A549 (cell line): ENCODE data around the gene SMARCD3. TPM values are rescaled to one million over a fixed set of nuclear protein-coding genes. Genes with fewer than 3 reads are reported as not detected.
A peak's percentile ranks its signal among the peaks of the same experiment; 100 is the strongest.

Experiments used
- ATAC-seq, 2 experiments: fragments of 200-7000 bp in 1 of 2; fragments of >200 bp in 1 of 2; cut with Nextera tagmentation in 1 of 2; cut with Tn5 transposase in 1 of 2; 3 replicates each; pipeline versions ENCODE4 v1.8.0 to v1.9.1; 2018 to 2020; ENCODE audit warnings: mild to moderate bottlenecking in 1 of 2, moderate library complexity in 1 of 2
- CTCF ChIA-PET: fragments of 300-600 bp; sonication (Branson Sonifier 250); formaldehyde crosslinking; extraction: SDS; loops from one replicate; lab custom pipeline; 2021; ENCODE audit warnings: antibody characterized with exemption, inconsistent platforms; lab: Yijun Ruan, JAX
- POLR2A ChIA-PET: fragments of 350-600 bp; formaldehyde crosslinking; extraction: SDS; loops from one replicate; lab custom pipeline; 2021; ENCODE audit warnings: antibody characterized with exemption, inconsistent platforms; lab: Yijun Ruan, JAX
- DNase-seq, 2 experiments: peaks; one replicate each; pipeline versions ENCODE4 v3.0.0 to v3.0.0-alpha.2; 2011 to 2016; ENCODE audit warnings: low read depth in 1 of 2, low spot score in 1 of 2
- FAIRE-seq: peaks from 2 replicates; lab custom pipeline; 2011; peaks lifted over from hg19 to GRCh38; lab: Jason Lieb, UNC
- H3K27ac ChIP-seq, 2 experiments: fragments of >200 bp; sonication (Bioruptor Twin); formaldehyde crosslinking; 3 replicates each; pipeline ENCODE4 v1.5.1; 2016 to 2017
- H3K4me1 ChIP-seq: fragments of >200 bp; sonication (Bioruptor Twin); formaldehyde crosslinking; 3 replicates; pipeline ENCODE4 v1.6.1; 2016
- H3K4me2 ChIP-seq: fragments of >200 bp; sonication (Bioruptor Twin); formaldehyde crosslinking; 3 replicates; pipeline ENCODE4 v1.6.1; 2016
- H3K4me3 ChIP-seq: fragments of >200 bp; sonication (Bioruptor Twin); formaldehyde crosslinking; 3 replicates; pipeline ENCODE4 v1.5.1; 2016
- H3K9me3 ChIP-seq: fragments of >200 bp; sonication (Bioruptor Twin); formaldehyde crosslinking; 3 replicates; pipeline ENCODE4 v1.6.1; 2016
- BHLHE40 ChIP-seq: IDR thresholded peaks from 2 replicates; pipeline ENCODE4 v1.6.1; 2012; ENCODE audit warnings: low read depth, low read length, inconsistent platforms
- CBX8 ChIP-seq: fragments of 200-600 bp; sonication (generic); IDR thresholded peaks from 2 replicates; pipeline ENCODE4 v1.6.1; 2016
- CEBPB ChIP-seq, 2 experiments: fragments of >200 bp in 1 of 2; sonication (Bioruptor Twin) in 1 of 2; formaldehyde crosslinking in 1 of 2; IDR thresholded peaks; 2 replicates each; pipeline ENCODE4 v1.6.1; 2012 to 2016
- CHD2 ChIP-seq: fragments of 150-350 bp; IDR thresholded peaks from 2 replicates; pipeline ENCODE4 v1.6.1; 2014; ENCODE audit warnings: low read length; ENCODE audit not compliant: partially characterized antibody
- EP300 ChIP-seq, 2 experiments: fragments of >200 bp; sonication (Bioruptor Twin); formaldehyde crosslinking; IDR thresholded peaks; 2 replicates in 1 of 2; 3 replicates in 1 of 2; pipeline ENCODE4 v1.6.1; 2016 to 2017
- ESRRA ChIP-seq: fragments of 150-350 bp; IDR thresholded peaks from 2 replicates; pipeline ENCODE4 v1.6.1; 2014; ENCODE audit warnings: mild to moderate bottlenecking, low read length, borderline replicate concordance
- JUNB ChIP-seq: fragments of >200 bp; sonication (Bioruptor Twin); formaldehyde crosslinking; IDR thresholded peaks from 2 replicates; pipeline ENCODE4 v1.6.1; 2016
- MAFK ChIP-seq: fragments of 450-650 bp; IDR thresholded peaks from 2 replicates; pipeline ENCODE4 v1.6.1; 2014; ENCODE audit not compliant: partially characterized antibody
- MYC ChIP-seq: IDR thresholded peaks from 2 replicates; pipeline ENCODE4 v1.6.1; 2012; ENCODE audit warnings: mild to moderate bottlenecking, inconsistent platforms, low read length, improper control_type of control experiment, borderline replicate concordance
- NPAS2 ChIP-seq: fragments of 250-450 bp; sonication (Bioruptor Pico); IDR thresholded peaks from 2 replicates; pipeline ENCODE4 v1.8.0; 2022; ENCODE audit warnings: mild to moderate bottlenecking, moderate library complexity, borderline replicate concordance
- NR3C1 ChIP-seq: fragments of >200 bp; sonication (Bioruptor Twin); formaldehyde crosslinking; IDR thresholded peaks from 3 replicates; pipeline ENCODE4 v1.6.1; 2017
- PHF8 ChIP-seq: fragments of 200-600 bp; sonication (generic); IDR thresholded peaks from 2 replicates; pipeline ENCODE4 v1.6.1; 2016; ENCODE audit warnings: low read depth, mild to moderate bottlenecking, antibody characterized with exemption, moderate library complexity, borderline replicate concordance
- POLR2A ChIP-seq: IDR thresholded peaks from 2 replicates; pipeline ENCODE4 v1.6.1; 2012; ENCODE audit warnings: mild to moderate bottlenecking, low read length
- POLR2AphosphoS2 ChIP-seq: conservative IDR thresholded peaks from 2 replicates; pipeline ENCODE4 v1.6.1; 2012; ENCODE audit warnings: low read length, improper control_type of control experiment, inconsistent platforms
- RFX5 ChIP-seq: fragments of 450-650 bp; IDR thresholded peaks from 2 replicates; pipeline ENCODE4 v1.7.1; 2014; ENCODE audit warnings: antibody characterized with exemption, mild to moderate bottlenecking, moderate library complexity
- RNF2 ChIP-seq: fragments of 200-600 bp; sonication (generic); IDR thresholded peaks from 2 replicates; pipeline ENCODE4 v1.6.1; 2016; ENCODE audit warnings: low read depth, mild to moderate bottlenecking, antibody characterized with exemption, moderate library complexity, borderline replicate concordance
- SMC3 ChIP-seq: fragments of >200 bp; sonication (Bioruptor Twin); formaldehyde crosslinking; IDR thresholded peaks from 3 replicates; pipeline ENCODE4 v1.6.1; 2018; ENCODE audit warnings: inconsistent platforms
- TFCP2L1 ChIP-seq: fragments of 250-450 bp; sonication (Bioruptor Pico); IDR thresholded peaks from 2 replicates; pipeline ENCODE4 v1.5.0; 2021; ENCODE audit warnings: mild to moderate bottlenecking
- TP53 ChIP-seq: fragments of 250-450 bp; sonication (Bioruptor Pico); IDR thresholded peaks from 2 replicates; pipeline ENCODE4 v1.5.0; 2021; ENCODE audit warnings: mild to moderate bottlenecking, moderate library complexity
- ZNF302 ChIP-seq: fragments of 250-450 bp; sonication (Bioruptor Pico); IDR thresholded peaks from 2 replicates; pipeline ENCODE4 v1.9.0; 2021; ENCODE audit warnings: inconsistent platforms, mild to moderate bottlenecking, moderate library complexity
- WGBS: methylation state at CpG from one replicate; pipeline ENCODE4 v1.1.6; 2017; ENCODE audit errors: missing lambda C conversion rate; 5-methylcytosine and 5-hydroxymethylcytosine counted together
- polyA plus RNA-seq, 4 experiments: library from polyadenylated mRNA; depleted of rRNA in 3 of 4; stranded (reverse); fragments of >200 nt; fragmentation: RNase III in 1 of 4; extraction: RNeasy Plus Mini Kit Qiagen cat#74134 plus additional on column Dnase treatment in 1 of 4; gene quantifications; 2 replicates in 3 of 4; 3 replicates in 1 of 4; pipeline ENCODE4 v1.2.3, GENCODE V29; 2011 to 2017
- TF ChIP-seq, protein P1 (sequence below): fragments of 450-650 bp; IDR thresholded peaks from 2 replicates; pipeline ENCODE4 v1.6.1; 2014; ENCODE audit warnings: antibody characterized with exemption
- TF ChIP-seq, protein P2 (sequence below): IDR thresholded peaks from 2 replicates; pipeline ENCODE4 v1.6.1; 2012
- TF ChIP-seq, protein P3 (sequence below): fragments of >200 bp; sonication (Bioruptor Twin); formaldehyde crosslinking; IDR thresholded peaks from 3 replicates; pipeline ENCODE4 v1.5.1; 2016
- TF ChIP-seq, protein P4 (sequence below): fragments of 250-450 bp; sonication (Bioruptor Pico); IDR thresholded peaks from 2 replicates; pipeline ENCODE4 v1.5.0; 2021; ENCODE audit warnings: mild to moderate bottlenecking, moderate library complexity, borderline replicate concordance

SMARCD3 gene
- polyA plus RNA-seq, 2 of the 4 experiments (the other 2 are of a cell fraction): 11.6 to 12.5 TPM

DNA sequence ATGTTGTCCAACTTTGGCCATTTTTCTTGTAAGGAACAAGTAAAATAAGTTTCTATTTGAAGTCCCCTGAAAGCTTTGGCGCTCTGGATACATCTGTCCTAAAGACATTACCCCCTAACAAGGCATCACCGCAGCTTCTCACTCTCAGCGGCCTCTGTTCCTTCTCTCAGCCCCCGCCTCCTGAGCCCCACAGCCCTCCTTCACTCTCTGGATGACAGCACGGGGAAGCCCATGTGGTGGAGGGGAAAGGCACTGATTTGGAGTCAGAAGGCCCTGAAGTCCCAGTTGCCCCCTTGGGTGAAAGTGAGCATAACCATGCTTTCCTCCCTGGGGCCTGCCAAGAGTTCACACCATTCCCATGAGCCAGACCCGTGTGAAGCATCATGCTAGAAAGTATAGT, 42.8 kb downstream of the SMARCD3 start:
- no peaks in the 10 kb centered on the region for H3K4me1 ChIP-seq
- ATAC-seq: no peak
- no peak overlapping the region for H3K4me2 ChIP-seq
- POLR2A ChIA-PET: no interaction called here
- 50% methylated on average over 6 of the region's 6 CpGs for WGBS
- DNase-seq: no peak
- no peak overlapping the region for H3K4me3 ChIP-seq
- FAIRE-seq: no peak
- H3K27ac ChIP-seq: no peak overlapping the region
- H3K9me3 ChIP-seq: no peaks in the 10 kb centered on the region
- no peak for TF ChIP-seq MAFK
- no peak for TF ChIP-seq RFX5
- no peak for TF ChIP-seq EP300 (IDR thresholded peaks at IDR 0.05)
- TF ChIP-seq JUNB: no peak
- TF ChIP-seq, protein P1, sequence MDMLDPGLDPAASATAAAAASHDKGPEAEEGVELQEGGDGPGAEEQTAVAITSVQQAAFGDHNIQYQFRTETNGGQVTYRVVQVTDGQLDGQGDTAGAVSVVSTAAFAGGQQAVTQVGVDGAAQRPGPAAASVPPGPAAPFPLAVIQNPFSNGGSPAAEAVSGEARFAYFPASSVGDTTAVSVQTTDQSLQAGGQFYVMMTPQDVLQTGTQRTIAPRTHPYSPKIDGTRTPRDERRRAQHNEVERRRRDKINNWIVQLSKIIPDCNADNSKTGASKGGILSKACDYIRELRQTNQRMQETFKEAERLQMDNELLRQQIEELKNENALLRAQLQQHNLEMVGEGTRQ: no peak
- TF ChIP-seq, protein P2, sequence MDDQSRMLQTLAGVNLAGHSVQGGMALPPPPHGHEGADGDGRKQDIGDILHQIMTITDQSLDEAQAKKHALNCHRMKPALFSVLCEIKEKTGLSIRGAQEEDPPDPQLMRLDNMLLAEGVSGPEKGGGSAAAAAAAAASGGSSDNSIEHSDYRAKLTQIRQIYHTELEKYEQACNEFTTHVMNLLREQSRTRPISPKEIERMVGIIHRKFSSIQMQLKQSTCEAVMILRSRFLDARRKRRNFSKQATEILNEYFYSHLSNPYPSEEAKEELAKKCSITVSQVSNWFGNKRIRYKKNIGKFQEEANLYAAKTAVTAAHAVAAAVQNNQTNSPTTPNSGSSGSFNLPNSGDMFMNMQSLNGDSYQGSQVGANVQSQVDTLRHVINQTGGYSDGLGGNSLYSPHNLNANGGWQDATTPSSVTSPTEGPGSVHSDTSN: no peak
- TF ChIP-seq, all 56 proteins: peak for 0
- CTCF ChIA-PET: interaction anchor here (0.7 to 1.4 kb wide), 5 partner anchors 37 to 145 kb away, joined by 3 to 5 read pairs (median 3); no protein-coding TSS in a partner anchor

DNA sequence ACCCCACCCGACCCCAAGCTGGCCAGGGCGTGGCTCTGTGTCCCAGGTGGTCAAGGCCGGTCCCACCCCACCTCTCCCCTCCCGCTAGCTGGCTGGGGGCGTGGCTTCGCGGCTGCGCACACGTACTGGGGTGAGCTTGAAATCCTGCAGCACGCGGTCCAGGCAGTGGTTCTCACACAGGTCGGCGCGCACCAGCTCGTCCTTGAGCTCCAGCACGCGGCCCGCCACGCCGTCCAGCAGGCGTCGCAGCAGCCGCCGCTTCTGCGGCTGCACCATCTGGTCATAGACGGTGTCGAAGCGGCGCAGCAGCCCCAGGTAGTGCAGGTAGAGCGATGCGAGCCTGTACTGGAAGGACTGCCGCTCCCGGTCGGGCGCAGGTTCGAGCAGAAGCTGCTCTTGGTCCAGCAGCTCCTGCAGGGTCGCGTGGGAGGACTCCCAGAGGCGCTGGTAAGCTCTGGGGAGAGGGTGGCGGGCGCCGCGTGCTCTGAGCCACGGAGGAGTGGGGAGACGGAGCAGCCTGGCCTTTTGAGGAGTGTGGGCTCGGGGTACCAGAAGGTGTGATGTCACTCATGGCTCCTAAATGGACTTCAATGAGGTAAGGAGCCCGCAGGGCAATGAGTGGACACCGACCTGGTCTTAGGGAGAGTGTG, 44.0 kb downstream of the SMARCD3 start:
- no peaks in the 10 kb centered on the region for H3K9me3 ChIP-seq
- CTCF ChIA-PET: interaction anchor here (0.5 to 1.8 kb wide), 3 partner anchors 37 to 86 kb away, joined by 3 to 5 read pairs (median 4); partner anchors contain the start of gene GBX1

DNA sequence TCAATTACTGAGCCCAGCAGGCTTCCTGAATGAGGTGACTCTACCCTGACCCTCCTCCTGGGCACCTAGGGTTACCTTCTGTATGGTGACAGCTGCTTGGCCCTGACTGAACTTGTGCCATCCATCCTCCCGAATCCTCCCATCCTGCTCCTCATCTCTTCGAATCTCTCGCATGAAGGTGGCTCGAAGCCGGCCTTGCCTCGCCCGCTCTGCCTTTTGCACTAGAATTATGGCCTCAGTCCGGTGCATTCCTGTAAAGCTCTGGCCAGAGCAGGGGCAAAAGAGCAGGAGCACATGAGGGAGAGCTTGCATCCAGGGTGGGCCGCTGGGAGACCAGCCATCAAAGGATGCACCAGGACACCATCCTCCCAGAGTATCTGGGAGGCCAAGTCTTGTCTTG, 45.7 kb downstream of the SMARCD3 start:
- ATAC-seq (no peak), FAIRE-seq (no peak), DNase-seq (no peak)
- Histone ChIP-seq H3K9me3 (no peaks in the 10 kb centered on the region), H3K4me2 (no peak overlapping the region), H3K27ac (no peak overlapping the region), H3K4me3 (no peak overlapping the region), H3K4me1 (no peaks in the 10 kb centered on the region)
- ChIA-PET POLR2A (no interaction called here), CTCF (interaction anchor here (1.1 kb wide), 1 partner anchor 18 kb away, joined by 3 read pairs; no protein-coding TSS in a partner anchor)
- WGBS: 68% methylated on average over 9 of the region's 9 CpGs
- TF ChIP-seq NPAS2 (CRISPR knock-in tag): no peak
- TF ChIP-seq PHF8: no peak
- no peak for TF ChIP-seq RNF2

More for the DNA sequence above, 44.0 kb downstream of the SMARCD3 start:
- no peak overlapping the region for H3K4me3 ChIP-seq
- WGBS: 65% methylated on average over 30 of the region's 48 CpGs
- no peak overlapping the region for H3K4me2 ChIP-seq
- no peak overlapping the region for H3K27ac ChIP-seq
- FAIRE-seq (no peak), ATAC-seq (peak in 1 of 2 experiments; percentile 9; a peak in 1 of 6 replicates)
- no peaks in the 10 kb centered on the region for H3K4me1 ChIP-seq
- TF ChIP-seq NR3C1: no peak
- TF ChIP-seq, all 56 proteins: peak for 0
- no peak for DNase-seq
- POLR2A ChIA-PET: no interaction called here

DNA sequence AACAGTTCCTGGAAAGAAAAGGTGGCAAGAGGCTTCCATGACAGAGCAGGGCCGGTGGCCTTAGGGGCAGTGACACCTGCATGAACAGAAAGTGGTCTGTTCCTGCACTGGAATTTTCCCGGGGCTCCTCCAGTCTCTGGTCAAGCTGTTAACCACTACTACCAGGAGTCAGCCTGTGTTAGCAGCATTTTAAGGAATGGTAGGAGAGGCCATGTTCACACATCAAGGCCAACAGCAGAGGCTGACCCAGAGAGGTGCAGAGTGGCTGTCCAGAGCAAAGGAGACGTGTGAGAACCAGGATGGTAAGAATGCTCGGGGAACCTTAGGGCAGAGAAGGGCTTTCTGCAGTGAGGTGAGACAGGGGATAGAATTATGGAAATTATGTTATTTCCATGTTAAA, 46.7 kb downstream of the SMARCD3 start:
- no peaks in the 10 kb centered on the region for H3K9me3 ChIP-seq
- ChIA-PET POLR2A (no interaction called here), CTCF (no interaction called here)
- DNase-seq (no peak), ATAC-seq (no peak), FAIRE-seq (no peak)
- H3K4me2 ChIP-seq: no peak overlapping the region
- 36% methylated on average over 4 of the region's 4 CpGs for WGBS
- no peak overlapping the region for H3K27ac ChIP-seq
- no peak overlapping the region for H3K4me3 ChIP-seq
- H3K4me1 ChIP-seq: no peaks in the 10 kb centered on the region
- TF ChIP-seq POLR2AphosphoS2 (no peak), CHD2 (no peak), BHLHE40 (no peak), TP53 (CRISPR knock-in tag) (no peak), SMC3 (no peak), ZNF302 (CRISPR knock-in tag) (no peak), MYC (no peak), TFCP2L1 (CRISPR knock-in tag) (no peak), ESRRA (no peak), POLR2A (no peak), CEBPB (IDR thresholded peaks at IDR 0.05) (no peak), CBX8 (no peak), EP300 (IDR thresholded peaks at IDR 0.05) (no peak), PHF8 (no peak)
- TF ChIP-seq, protein P1: no peak
- TF ChIP-seq, protein P3, sequence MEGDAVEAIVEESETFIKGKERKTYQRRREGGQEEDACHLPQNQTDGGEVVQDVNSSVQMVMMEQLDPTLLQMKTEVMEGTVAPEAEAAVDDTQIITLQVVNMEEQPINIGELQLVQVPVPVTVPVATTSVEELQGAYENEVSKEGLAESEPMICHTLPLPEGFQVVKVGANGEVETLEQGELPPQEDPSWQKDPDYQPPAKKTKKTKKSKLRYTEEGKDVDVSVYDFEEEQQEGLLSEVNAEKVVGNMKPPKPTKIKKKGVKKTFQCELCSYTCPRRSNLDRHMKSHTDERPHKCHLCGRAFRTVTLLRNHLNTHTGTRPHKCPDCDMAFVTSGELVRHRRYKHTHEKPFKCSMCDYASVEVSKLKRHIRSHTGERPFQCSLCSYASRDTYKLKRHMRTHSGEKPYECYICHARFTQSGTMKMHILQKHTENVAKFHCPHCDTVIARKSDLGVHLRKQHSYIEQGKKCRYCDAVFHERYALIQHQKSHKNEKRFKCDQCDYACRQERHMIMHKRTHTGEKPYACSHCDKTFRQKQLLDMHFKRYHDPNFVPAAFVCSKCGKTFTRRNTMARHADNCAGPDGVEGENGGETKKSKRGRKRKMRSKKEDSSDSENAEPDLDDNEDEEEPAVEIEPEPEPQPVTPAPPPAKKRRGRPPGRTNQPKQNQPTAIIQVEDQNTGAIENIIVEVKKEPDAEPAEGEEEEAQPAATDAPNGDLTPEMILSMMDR: no peak
- TF ChIP-seq, protein P4, sequence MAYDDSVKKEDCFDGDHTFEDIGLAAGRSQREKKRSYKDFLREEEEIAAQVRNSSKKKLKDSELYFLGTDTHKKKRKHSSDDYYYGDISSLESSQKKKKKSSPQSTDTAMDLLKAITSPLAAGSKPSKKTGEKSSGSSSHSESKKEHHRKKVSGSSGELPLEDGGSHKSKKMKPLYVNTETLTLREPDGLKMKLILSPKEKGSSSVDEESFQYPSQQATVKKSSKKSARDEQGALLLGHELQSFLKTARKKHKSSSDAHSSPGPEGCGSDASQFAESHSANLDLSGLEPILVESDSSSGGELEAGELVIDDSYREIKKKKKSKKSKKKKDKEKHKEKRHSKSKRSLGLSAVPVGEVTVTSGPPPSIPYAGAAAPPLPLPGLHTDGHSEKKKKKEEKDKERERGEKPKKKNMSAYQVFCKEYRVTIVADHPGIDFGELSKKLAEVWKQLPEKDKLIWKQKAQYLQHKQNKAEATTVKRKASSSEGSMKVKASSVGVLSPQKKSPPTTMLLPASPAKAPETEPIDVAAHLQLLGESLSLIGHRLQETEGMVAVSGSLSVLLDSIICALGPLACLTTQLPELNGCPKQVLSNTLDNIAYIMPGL (CRISPR knock-in tag): no peak
